Fibroblast of lung (primary cell): ENCODE measurements around the gene RBL1. TPM values are rescaled to one million over a fixed set of nuclear protein-coding genes. Genes with fewer than 3 reads are reported as not detected.
A peak's percentile ranks its signal among the peaks of the same experiment; 100 is the strongest.

Experiments used
- DNase-seq, 2 donors: peaks; one replicate each; pipeline versions ENCODE4 v3.0.0 to v3.0.0-alpha.2; 2010; ENCODE audit warnings: low read depth in 2 of 2
- H2AFZ ChIP-seq: 2 replicates; pipeline ENCODE4 v1.5.1; 2012; ENCODE audit warnings: low read length, control low read depth, inconsistent platforms
- H3K27ac ChIP-seq: 2 replicates; pipeline ENCODE4 v1.5.1; 2011; ENCODE audit warnings: low read length, control low read depth; ENCODE audit not compliant: insufficient read depth
- H3K27me3 ChIP-seq: 2 replicates; pipeline ENCODE4 v1.5.1; 2011; ENCODE audit warnings: mild to moderate bottlenecking, low read length; ENCODE audit not compliant: control insufficient read depth, insufficient read depth
- H3K36me3 ChIP-seq: 2 replicates; pipeline ENCODE4 v1.5.1; 2011; ENCODE audit warnings: low read length; ENCODE audit not compliant: control insufficient read depth, insufficient read depth
- H3K4me1 ChIP-seq: 2 replicates; pipeline ENCODE4 v1.5.1; 2011; ENCODE audit warnings: low read length; ENCODE audit not compliant: control insufficient read depth, insufficient read depth; ENCODE audit errors: extremely low read depth
- H3K4me2 ChIP-seq: 2 replicates; pipeline ENCODE4 v1.5.1; 2011; ENCODE audit warnings: low read length, control low read depth; ENCODE audit not compliant: insufficient read depth; ENCODE audit errors: extremely low read depth
- H3K4me3 ChIP-seq, 4 experiments: fragments of 200-600 bp in 1 of 4; sonication (generic) in 1 of 4; replicated peaks in 1 of 4; 2 replicates each; pipeline ENCODE4 v1.5.1; 2011 to 2016; ENCODE audit warnings: low read length in 4 of 4, low read depth in 3 of 4, mild to moderate bottlenecking in 3 of 4, control low read depth in 2 of 4, inconsistent platforms in 1 of 4, mixed read lengths in 1 of 4; ENCODE audit not compliant: insufficient read depth in 1 of 4; ENCODE audit errors: control extremely low read depth in 1 of 4
- H3K79me2 ChIP-seq: 2 replicates; pipeline ENCODE4 v1.5.1; 2012; ENCODE audit warnings: mild to moderate bottlenecking, low read length, inconsistent platforms; ENCODE audit not compliant: control insufficient read depth, insufficient read depth
- H3K9ac ChIP-seq: 2 replicates; pipeline ENCODE4 v1.5.1; 2011; ENCODE audit warnings: mild to moderate bottlenecking, low read length, control low read depth; ENCODE audit not compliant: insufficient read depth
- H3K9me3 ChIP-seq: 2 replicates; pipeline ENCODE4 v1.5.1; 2012; ENCODE audit warnings: low read depth, low read length; ENCODE audit not compliant: control insufficient read depth, insufficient read depth
- H4K20me1 ChIP-seq: 2 replicates; pipeline ENCODE4 v1.5.1; 2011; ENCODE audit warnings: low read length; ENCODE audit not compliant: control insufficient read depth, insufficient read depth; ENCODE audit errors: extremely low read depth
- CTCF ChIP-seq, 2 donors: IDR thresholded peaks in 1 of 2; conservative IDR thresholded peaks in 1 of 2; 1 replicate in 1 of 2; 2 replicates in 1 of 2; pipeline ENCODE4 v1.5.1; 2011 to 2012; ENCODE audit warnings: low read length in 2 of 2, control low read depth in 1 of 2, inconsistent platforms in 1 of 2, low read depth in 1 of 2, mild to moderate bottlenecking in 1 of 2
- EZH2 ChIP-seq: IDR thresholded peaks from 2 replicates; pipeline ENCODE4 v1.5.1; 2012; ENCODE audit warnings: low read length, control low read depth, mild to moderate bottlenecking; ENCODE audit errors: missing control alignments
- polyA plus RNA-seq, 2 donors: library from polyadenylated mRNA; depleted of rRNA in 1 of 2; stranded (reverse) in 1 of 2; unstranded in 1 of 2; fragments of >200 nt; gene quantifications; 2 replicates each; pipeline ENCODE4 v1.2.1, GENCODE V29; 2011 to 2012; ENCODE audit warnings: missing spikeins in 1 of 2
- total RNA-seq: library from RNA; depleted of rRNA; stranded (reverse); fragments of >200 nt; gene quantifications from 2 replicates; pipeline ENCODE4 v1.2.1, GENCODE V29; 2014

The RBL1 gene
- total and polyA plus RNA-seq, 2 donors (not counting 1 experiment from before 2014, with no cell fraction given) = 6.9 to 9.1 TPM

DNA sequence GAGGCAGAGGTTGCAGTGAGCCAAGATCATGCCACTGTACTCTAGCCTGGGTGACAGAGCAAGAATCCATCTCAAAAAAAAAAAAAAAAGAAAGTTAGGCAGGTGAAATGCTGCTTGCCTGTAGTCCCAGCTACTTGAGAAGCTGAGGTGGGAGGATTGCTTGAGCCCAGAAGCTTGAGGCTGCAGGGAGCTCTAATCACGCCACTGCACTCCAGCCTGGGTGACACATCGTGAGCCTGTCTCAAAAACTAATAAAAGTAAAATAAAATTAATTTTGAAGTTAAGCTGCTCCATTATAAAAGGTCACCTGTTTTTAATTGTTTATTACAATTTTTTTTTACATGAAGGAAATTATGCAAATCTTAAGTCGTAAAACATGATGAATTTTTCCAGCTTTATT lies 121.1 kb downstream of the RBL1 start:
- no peaks in the 10 kb centered on the region for H3K27me3 ChIP-seq
- H3K79me2 ChIP-seq = no peaks in the 10 kb centered on the region
- H3K4me1 ChIP-seq = no peaks in the 10 kb centered on the region
- DNase-seq = no peak
- no peak overlapping the region for H3K4me3 ChIP-seq
- H3K27ac ChIP-seq = no peak overlapping the region
- no peak overlapping the region for H3K9ac ChIP-seq
- no peaks in the 10 kb centered on the region for H3K36me3 ChIP-seq
- H4K20me1 ChIP-seq = no peaks in the 10 kb centered on the region
- TF ChIP-seq EZH2 = no peak
- TF ChIP-seq CTCF (conservative IDR thresholded peaks at IDR 0.05 in 1 of 2, IDR thresholded peaks at IDR 0.05 in 1 of 2; ENCODE audit: low read depth in 1 of 2, low read length in 2 of 2) = no peak
- H3K4me2 ChIP-seq = no peak overlapping the region
- H2AFZ ChIP-seq = no peak overlapping the region
- no peaks in the 10 kb centered on the region for H3K9me3 ChIP-seq

GRCh38 chr20:36971103-36971502 lies 124.7 kb downstream of the RBL1 start:
- no peak overlapping the region for H3K4me3 ChIP-seq
- H3K4me1 ChIP-seq = no peaks in the 10 kb centered on the region
- no peaks in the 10 kb centered on the region for H3K36me3 ChIP-seq
- H3K9me3 ChIP-seq = no peaks in the 10 kb centered on the region
- TF ChIP-seq EZH2 = no peak
- H3K27me3 ChIP-seq = no peaks in the 10 kb centered on the region
- H3K79me2 ChIP-seq = no peaks in the 10 kb centered on the region
- H3K9ac ChIP-seq = no peak overlapping the region
- no peak overlapping the region for H2AFZ ChIP-seq
- no peak overlapping the region for H3K4me2 ChIP-seq
- no peak for DNase-seq
- H3K27ac ChIP-seq = no peak overlapping the region
- H4K20me1 ChIP-seq = no peaks in the 10 kb centered on the region

GRCh38 chr20:36969478-36970186 lies 126.2 kb downstream of the RBL1 start:
- H3K9ac ChIP-seq = no peak overlapping the region
- H3K4me3 ChIP-seq = no peak overlapping the region
- no peaks in the 10 kb centered on the region for H3K9me3 ChIP-seq
- H3K4me2 ChIP-seq = no peak overlapping the region
- H3K27ac ChIP-seq = no peak overlapping the region
- H3K36me3 ChIP-seq = no peaks in the 10 kb centered on the region
- no peaks in the 10 kb centered on the region for H3K79me2 ChIP-seq
- H2AFZ ChIP-seq = peak overlapping the region; percentile 8
- DNase-seq = no peak
- TF ChIP-seq CTCF (conservative IDR thresholded peaks at IDR 0.05 in 1 of 2, IDR thresholded peaks at IDR 0.05 in 1 of 2; ENCODE audit: low read depth in 1 of 2, low read length in 2 of 2) = no peak
- no peak for TF ChIP-seq EZH2
- no peaks in the 10 kb centered on the region for H3K27me3 ChIP-seq
- H4K20me1 ChIP-seq = no peaks in the 10 kb centered on the region
- H3K4me1 ChIP-seq = no peaks in the 10 kb centered on the region
